ENCODE results near the gene OCRL. TPM values are rescaled to one million over a fixed set of nuclear protein-coding genes. Genes with fewer than 3 reads are reported as not detected.
"Not testable (repeated sequence)": the region's sequence is repeated elsewhere in the genome, so short reads cannot be mapped to it uniquely, and the experiment has no call there.

OCRL gene
- total and polyA plus RNA-seq, 2 donors from 2014 or later = 9.4 to 20.0 TPM

DNA sequence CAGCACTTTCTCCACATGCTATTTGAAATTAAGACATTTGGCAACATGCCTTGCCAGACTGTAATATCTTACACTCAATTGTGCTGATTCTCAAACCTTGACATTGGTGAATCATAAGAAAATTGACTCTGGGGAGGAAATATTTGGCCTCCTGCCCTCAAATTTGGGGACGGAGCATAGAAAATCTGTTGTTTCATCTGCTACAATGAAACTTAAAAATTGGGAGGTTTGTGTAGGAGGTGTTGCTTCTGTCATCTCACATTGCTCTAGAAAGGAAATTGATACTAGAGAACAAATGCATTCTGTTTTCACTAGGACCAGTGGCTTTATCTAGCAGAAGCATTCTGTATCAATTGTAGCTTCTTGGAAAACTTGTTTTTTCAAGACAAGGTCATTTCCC lies 5.3 kb downstream of the OCRL start:
- Histone ChIP-seq H3K4me1 (ENCODE audit: control insufficient read depth in 2 of 3, insufficient read depth in 2 of 3, low read depth in 1 of 3, low read length in 3 of 3) (peaks cover 0 to 2% (median 0%) of the 10 kb centered on the region in 3 donors), H3K27me3 (ENCODE audit: control insufficient read depth, insufficient read depth, low read length) (no peaks in the 10 kb centered on the region), H3K36me3 (ENCODE audit: control insufficient read depth in 2 of 3, insufficient read depth in 3 of 3, low read length in 3 of 3) (no peaks in the 10 kb centered on the region), H3K4me3 (ENCODE audit: low read length in 3 of 3) (no peak overlapping the region), H3K9me3 (ENCODE audit: control insufficient read depth in 2 of 3, insufficient read depth in 1 of 3, low read length in 3 of 3) (no peaks in the 10 kb centered on the region), H3K9ac (ENCODE audit: low read length in 3 of 3) (no peak overlapping the region), H3K27ac (ENCODE audit: low read depth in 2 of 2, low read length in 2 of 2) (no peak overlapping the region)
- intact Hi-C loops (cut with DNase I) = no loop called here
- DNase-seq = no peak
- FAIRE-seq = no peak
- TF ChIP-seq, protein P1, sequence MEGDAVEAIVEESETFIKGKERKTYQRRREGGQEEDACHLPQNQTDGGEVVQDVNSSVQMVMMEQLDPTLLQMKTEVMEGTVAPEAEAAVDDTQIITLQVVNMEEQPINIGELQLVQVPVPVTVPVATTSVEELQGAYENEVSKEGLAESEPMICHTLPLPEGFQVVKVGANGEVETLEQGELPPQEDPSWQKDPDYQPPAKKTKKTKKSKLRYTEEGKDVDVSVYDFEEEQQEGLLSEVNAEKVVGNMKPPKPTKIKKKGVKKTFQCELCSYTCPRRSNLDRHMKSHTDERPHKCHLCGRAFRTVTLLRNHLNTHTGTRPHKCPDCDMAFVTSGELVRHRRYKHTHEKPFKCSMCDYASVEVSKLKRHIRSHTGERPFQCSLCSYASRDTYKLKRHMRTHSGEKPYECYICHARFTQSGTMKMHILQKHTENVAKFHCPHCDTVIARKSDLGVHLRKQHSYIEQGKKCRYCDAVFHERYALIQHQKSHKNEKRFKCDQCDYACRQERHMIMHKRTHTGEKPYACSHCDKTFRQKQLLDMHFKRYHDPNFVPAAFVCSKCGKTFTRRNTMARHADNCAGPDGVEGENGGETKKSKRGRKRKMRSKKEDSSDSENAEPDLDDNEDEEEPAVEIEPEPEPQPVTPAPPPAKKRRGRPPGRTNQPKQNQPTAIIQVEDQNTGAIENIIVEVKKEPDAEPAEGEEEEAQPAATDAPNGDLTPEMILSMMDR (IDR thresholded peaks at IDR 0.05; ENCODE audit: borderline replicate concordance, extremely low read depth, insufficient read depth) = no peak

DNA sequence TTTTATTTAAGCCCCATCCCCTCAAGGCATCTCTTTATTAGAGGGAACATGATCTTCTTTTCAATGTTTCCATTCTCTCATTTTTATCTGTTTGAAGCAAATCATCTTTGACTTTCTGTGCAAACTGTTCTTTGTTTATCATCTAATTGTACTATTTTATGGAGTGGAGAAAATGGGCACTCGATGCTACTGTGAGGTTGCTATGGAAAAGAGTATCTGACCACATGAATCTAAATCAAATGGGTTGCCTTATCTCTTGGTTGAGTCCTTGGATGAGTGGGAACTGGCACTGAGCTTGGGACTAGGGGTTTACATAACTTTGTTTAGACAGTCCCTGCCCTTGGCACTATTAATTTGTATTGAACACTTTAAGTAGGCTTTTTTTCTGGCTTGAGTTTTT lies 9.1 kb downstream of the OCRL start:
- FAIRE-seq (no peak), DNase-seq (no peak)
- no peaks in the 10 kb centered on the region for H3K4me1 ChIP-seq (ENCODE audit: control insufficient read depth in 2 of 3, insufficient read depth in 2 of 3, low read depth in 1 of 3, low read length in 3 of 3)
- no peak overlapping the region for H3K9ac ChIP-seq (ENCODE audit: low read length in 3 of 3)
- intact Hi-C loops (cut with DNase I) = no loop called here
- H3K27me3 ChIP-seq (ENCODE audit: control insufficient read depth, insufficient read depth, low read length) = no peaks in the 10 kb centered on the region
- H3K36me3 ChIP-seq (ENCODE audit: control insufficient read depth in 2 of 3, insufficient read depth in 3 of 3, low read length in 3 of 3) = no peaks in the 10 kb centered on the region
- no peaks in the 10 kb centered on the region for H3K9me3 ChIP-seq (ENCODE audit: control insufficient read depth in 2 of 3, insufficient read depth in 1 of 3, low read length in 3 of 3)
- no peak overlapping the region for H3K27ac ChIP-seq (ENCODE audit: low read depth in 2 of 2, low read length in 2 of 2)
- no peak overlapping the region for H3K4me3 ChIP-seq (ENCODE audit: low read length in 3 of 3)
- TF ChIP-seq, protein P1 (IDR thresholded peaks at IDR 0.05; ENCODE audit: borderline replicate concordance, extremely low read depth, insufficient read depth) = no peak

DNA sequence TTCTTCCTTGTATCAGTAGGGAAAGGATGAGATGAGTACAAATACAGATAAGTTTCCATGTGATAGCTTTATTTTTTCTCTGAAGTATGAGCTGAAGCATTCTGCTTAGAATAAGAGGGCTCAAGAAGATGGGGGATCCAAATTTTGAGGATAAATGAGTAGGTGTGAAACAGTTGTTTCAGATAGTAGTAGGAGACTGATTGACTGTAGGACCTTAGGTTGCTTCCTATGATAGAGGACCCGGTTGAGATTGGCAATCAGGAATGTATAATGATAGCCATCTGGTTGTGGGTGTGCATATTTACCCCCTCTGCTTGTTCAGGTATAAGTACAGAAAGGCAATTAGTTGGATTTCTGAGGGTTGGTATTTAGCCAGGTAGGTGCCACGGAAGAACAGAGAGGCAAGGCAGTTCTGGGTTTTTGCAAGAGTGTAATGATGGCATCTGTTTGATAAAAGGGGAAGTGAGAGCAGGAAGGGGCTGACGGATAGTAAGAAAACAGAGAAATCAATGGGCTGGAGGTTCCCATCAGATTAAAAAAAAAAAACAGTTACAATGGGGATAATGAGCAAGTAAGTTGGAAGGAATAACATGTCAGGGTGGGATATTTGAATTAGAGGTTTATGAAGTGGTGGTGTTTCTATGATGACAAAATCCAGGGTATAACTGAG lies 13.7 kb downstream of the OCRL start:
- Histone ChIP-seq H3K36me3 (ENCODE audit: control insufficient read depth in 2 of 3, insufficient read depth in 3 of 3, low read length in 3 of 3) (peaks cover 0 to 2% (median 0%) of the 10 kb centered on the region in 3 donors), H3K27me3 (ENCODE audit: control insufficient read depth, insufficient read depth, low read length) (no peaks in the 10 kb centered on the region), H3K9ac (ENCODE audit: low read length in 3 of 3) (no peak overlapping the region), H3K4me1 (ENCODE audit: control insufficient read depth in 2 of 3, insufficient read depth in 2 of 3, low read depth in 1 of 3, low read length in 3 of 3) (no peaks in the 10 kb centered on the region), H3K4me3 (ENCODE audit: low read length in 3 of 3) (no peak overlapping the region), H3K27ac (ENCODE audit: low read depth in 2 of 2, low read length in 2 of 2) (no peak overlapping the region), H3K9me3 (ENCODE audit: control insufficient read depth in 2 of 3, insufficient read depth in 1 of 3, low read length in 3 of 3) (no peaks in the 10 kb centered on the region)
- DNase-seq (no peak), FAIRE-seq (no peak)
- intact Hi-C loops (cut with DNase I) = no loop called here
- TF ChIP-seq, protein P1 (IDR thresholded peaks at IDR 0.05; ENCODE audit: borderline replicate concordance, extremely low read depth, insufficient read depth) = no peak

GRCh38 chrX:129554816-129555215 lies 14.8 kb downstream of the OCRL start:
- intact Hi-C loops (cut with DNase I); DNase-seq: not testable (repeated sequence)

More at GRCh38 chrX:129554816-129555215, 14.8 kb downstream of the OCRL start:
- H3K36me3 ChIP-seq (ENCODE audit: control insufficient read depth in 2 of 3, insufficient read depth in 3 of 3, low read length in 3 of 3); H3K4me1 ChIP-seq (ENCODE audit: control insufficient read depth in 2 of 3, insufficient read depth in 2 of 3, low read depth in 1 of 3, low read length in 3 of 3); H3K9me3 ChIP-seq (ENCODE audit: control insufficient read depth in 2 of 3, insufficient read depth in 1 of 3, low read length in 3 of 3); H3K27ac ChIP-seq (ENCODE audit: low read depth in 2 of 2, low read length in 2 of 2); H3K9ac ChIP-seq (ENCODE audit: low read length in 3 of 3); H3K4me3 ChIP-seq (ENCODE audit: low read length in 3 of 3); FAIRE-seq; H3K27me3 ChIP-seq (ENCODE audit: control insufficient read depth, insufficient read depth, low read length): not testable (repeated sequence)

All from kidney (tissue), 14 donors.